Hepatocyte (in vitro differentiated cells): ENCODE measurements around the gene ATG16L1. TPM values are rescaled to one million over a fixed set of nuclear protein-coding genes. Genes with fewer than 3 reads are reported as not detected.

Experiments
- DNase-seq: peaks from one replicate; pipeline ENCODE4 v3.0.0-alpha.2; 2016; ENCODE audit warnings: low spot score
- H2AFZ ChIP-seq: fragments of 200-600 bp; sonication (generic); 2 replicates; pipeline ENCODE4 v1.6.0; 2016; ENCODE audit warnings: antibody characterized with exemption, mild to moderate bottlenecking
- H3K27ac ChIP-seq: fragments of 200-600 bp; sonication (generic); 2 replicates; pipeline ENCODE4 v1.5.1; 2016; ENCODE audit warnings: mild to moderate bottlenecking
- H3K27me3 ChIP-seq: fragments of 200-600 bp; sonication (generic); 2 replicates; pipeline ENCODE4 v1.6.1; 2016
- H3K36me3 ChIP-seq: fragments of 200-600 bp; sonication (generic); replicated peaks from 2 replicates; pipeline ENCODE4 v1.5.1; 2016; ENCODE audit warnings: low read depth; ENCODE audit not compliant: insufficient read depth
- H3K4me1 ChIP-seq: fragments of 200-600 bp; sonication (generic); 2 replicates; pipeline ENCODE4 v1.5.1; 2016; ENCODE audit warnings: mild to moderate bottlenecking, moderate library complexity; ENCODE audit not compliant: insufficient read depth
- H3K4me2 ChIP-seq: fragments of 200-600 bp; sonication (generic); 2 replicates; pipeline ENCODE4 v1.6.0; 2016
- H3K4me3 ChIP-seq: fragments of 200-600 bp; sonication (generic); 2 replicates; pipeline ENCODE4 v1.5.1; 2016; ENCODE audit warnings: mild to moderate bottlenecking
- H3K79me2 ChIP-seq: fragments of 200-600 bp; sonication (generic); 2 replicates; pipeline ENCODE4 v1.6.0; 2017; ENCODE audit warnings: mild to moderate bottlenecking
- H3K9me2 ChIP-seq: fragments of 200-600 bp; sonication (generic); replicated peaks from 2 replicates; pipeline ENCODE4 v1.6.0; 2017; ENCODE audit warnings: mild to moderate bottlenecking; ENCODE audit not compliant: insufficient read depth
- H3K9me3 ChIP-seq: fragments of 200-600 bp; sonication (generic); 2 replicates; pipeline ENCODE4 v1.5.1; 2016; ENCODE audit warnings: low read depth, mild to moderate bottlenecking
- H4K20me1 ChIP-seq: fragments of 200-600 bp; sonication (generic); 2 replicates; pipeline ENCODE4 v1.6.0; 2016; ENCODE audit warnings: mild to moderate bottlenecking; ENCODE audit not compliant: insufficient read depth, poor library complexity, severe bottlenecking
- CTCF ChIP-seq: fragments of 200-600 bp; sonication (generic); IDR thresholded peaks from 2 replicates; pipeline ENCODE4 v1.5.1; 2016; ENCODE audit warnings: antibody characterized with exemption, mild to moderate bottlenecking; ENCODE audit not compliant: poor library complexity
- EZH2 ChIP-seq: fragments of 200-600 bp; sonication (generic); IDR thresholded peaks from 2 replicates; pipeline ENCODE4 v1.6.1; 2016; ENCODE audit warnings: antibody characterized with exemption, mild to moderate bottlenecking, borderline replicate concordance
- EZH2phosphoT487 ChIP-seq: fragments of 200-600 bp; sonication (generic); IDR thresholded peaks from one replicate; pipeline ENCODE4 v1.6.1; 2018; ENCODE audit warnings: antibody characterized with exemption, mild to moderate bottlenecking, low read depth, moderate library complexity; ENCODE audit not compliant: unreplicated experiment, severe bottlenecking
- WGBS: methylation state at CpG from one replicate; pipeline ENCODE4 v1.1.6; 2016; ENCODE audit warnings: low lambda C conversion rate; ENCODE audit errors: missing lambda C conversion rate; 5-methylcytosine and 5-hydroxymethylcytosine counted together
- polyA plus RNA-seq: library from polyadenylated mRNA; unstranded; fragments of >200 nt; fragmentation: Nextera tagmentation; extraction: Ambion mirVana; gene quantifications from 2 replicates; pipeline ENCODE4 v1.2.1, GENCODE V29; 2016
- total RNA-seq: library from RNA; depleted of rRNA; stranded (reverse); fragments of >200 nt; gene quantifications from 2 replicates; pipeline ENCODE4 v1.2.3, GENCODE V29; 2014

Gene ATG16L1
- total and polyA plus RNA-seq, 2 experiments from 2014 or later: 15.7 to 28.2 TPM

GRCh38 chr2:233290051-233290845 lies 38.8 kb downstream of the ATG16L1 start:
- Histone ChIP-seq H3K4me3 (no peak overlapping the region), H3K36me3 (no peaks in the 10 kb centered on the region), H3K9me2 (no peaks in the 10 kb centered on the region), H3K27me3 (no peaks in the 10 kb centered on the region), H3K27ac (no peak overlapping the region), H3K4me2 (no peak overlapping the region), H3K79me2 (no peaks in the 10 kb centered on the region), H2AFZ (no peak overlapping the region), H3K9me3 (no peaks in the 10 kb centered on the region), H3K4me1 (no peaks in the 10 kb centered on the region), H4K20me1 (no peaks in the 10 kb centered on the region)
- 86% methylated on average over 10 of the region's 10 CpGs for WGBS
- DNase-seq: no peak
- TF ChIP-seq EZH2 (no peak), EZH2phosphoT487 (no peak), CTCF (no peak)

GRCh38 chr2:233295891-233296290 lies 44.4 kb downstream of the ATG16L1 start:
- Histone ChIP-seq H3K9me2 (no peaks in the 10 kb centered on the region), H3K9me3 (no peaks in the 10 kb centered on the region), H3K27me3 (no peaks in the 10 kb centered on the region), H3K79me2 (no peaks in the 10 kb centered on the region), H3K4me3 (no peak overlapping the region), H3K36me3 (no peaks in the 10 kb centered on the region), H3K4me1 (no peaks in the 10 kb centered on the region), H3K4me2 (no peak overlapping the region), H3K27ac (no peak overlapping the region), H2AFZ (no peak overlapping the region), H4K20me1 (no peaks in the 10 kb centered on the region)
- 87% methylated on average over 5 of the region's 5 CpGs for WGBS
- TF ChIP-seq EZH2phosphoT487: no peak
- DNase-seq: no peak

- WGBS: 92% methylated on average over 7 of the region's 7 CpGs
- no peaks in the 10 kb centered on the region for H4K20me1 ChIP-seq
- H3K36me3 ChIP-seq: no peaks in the 10 kb centered on the region
- H3K4me1 ChIP-seq: no peaks in the 10 kb centered on the region
- no peaks in the 10 kb centered on the region for H3K79me2 ChIP-seq
- no peaks in the 10 kb centered on the region for H3K27me3 ChIP-seq
- no peak overlapping the region for H3K27ac ChIP-seq
- H3K9me3 ChIP-seq: no peaks in the 10 kb centered on the region
- no peak overlapping the region for H3K4me2 ChIP-seq
- H3K4me3 ChIP-seq: no peak overlapping the region
- no peak for DNase-seq
- TF ChIP-seq EZH2 (no peak), EZH2phosphoT487 (no peak), CTCF (no peak)
- no peak overlapping the region for H2AFZ ChIP-seq
- no peaks in the 10 kb centered on the region for H3K9me2 ChIP-seq
Measured at GRCh38 chr2:233297076-233297475, 45.6 kb downstream of the ATG16L1 start.

GRCh38 chr2:233300401-233300800 lies 48.9 kb downstream of the ATG16L1 start:
- Histone ChIP-seq H2AFZ (no peak overlapping the region), H3K4me2 (no peak overlapping the region), H3K27ac (no peak overlapping the region), H3K4me3 (no peak overlapping the region), H3K36me3 (no peaks in the 10 kb centered on the region), H4K20me1 (no peaks in the 10 kb centered on the region), H3K79me2 (no peaks in the 10 kb centered on the region), H3K9me2 (no peaks in the 10 kb centered on the region), H3K9me3 (no peaks in the 10 kb centered on the region), H3K27me3 (no peaks in the 10 kb centered on the region), H3K4me1 (no peaks in the 10 kb centered on the region)
- 87% methylated on average over 4 of the region's 4 CpGs for WGBS
- TF ChIP-seq EZH2phosphoT487 (no peak), CTCF (no peak), EZH2 (no peak)
- no peak for DNase-seq
